CD4-positive, alpha-beta memory T cell (primary cell): ENCODE measurements around the gene CDK11B. TPM values are rescaled to one million over a fixed set of nuclear protein-coding genes. Genes with fewer than 3 reads are reported as not detected.

Source experiments
- CTCF ChIA-PET: fragments of 350-600 bp; sonication (Branson Sonifier 250); formaldehyde crosslinking; loops from one replicate; lab custom pipeline; 2021; ENCODE audit warnings: inconsistent platforms; ENCODE audit not compliant: partially characterized antibody; lab: Charles Lee
- POLR2A ChIA-PET: fragments of 350-600 bp; sonication (Branson Sonifier 250); formaldehyde crosslinking; loops from one replicate; lab custom pipeline; 2021; ENCODE audit not compliant: partially characterized antibody; lab: Charles Lee
- DNase-seq, 5 donors: peaks; one replicate each; pipeline versions ENCODE4 v3.0.0 to v3.0.0-alpha.2; 2020 to 2022; ENCODE audit warnings: mixed read lengths in 1 of 5
- H3K27ac ChIP-seq: one replicate; pipeline ENCODE4 v1.7.0; 2013; ENCODE audit warnings: low read depth, low read length
- H3K27me3 ChIP-seq: 2 replicates; pipeline ENCODE4 v1.7.0; 2013; ENCODE audit warnings: mild to moderate bottlenecking, low read length, moderate library complexity; ENCODE audit not compliant: insufficient read depth
- H3K36me3 ChIP-seq: 2 replicates; pipeline ENCODE4 v1.7.0; 2013; ENCODE audit warnings: mild to moderate bottlenecking, low read length, moderate library complexity; ENCODE audit not compliant: insufficient read depth
- H3K4me1 ChIP-seq: 2 replicates; pipeline ENCODE4 v1.7.0; 2013; ENCODE audit warnings: mild to moderate bottlenecking, low read length, moderate library complexity; ENCODE audit not compliant: insufficient read depth
- H3K4me3 ChIP-seq, 2 donors: one replicate each; pipeline ENCODE4 v1.7.0; 2013; ENCODE audit warnings: low read length in 2 of 2, mild to moderate bottlenecking in 1 of 2
- H3K9me3 ChIP-seq, 2 donors: one replicate each; pipeline ENCODE4 v1.7.0; 2013; ENCODE audit warnings: low read length in 2 of 2, control low read depth in 1 of 2; ENCODE audit not compliant: control insufficient read depth in 1 of 2
- H3K27ac Mint-ChIP-seq, 7 donors: one replicate each; pipeline ENCODE4 v1.8.0; 2020 to 2021; ENCODE audit warnings: mixed read lengths in 7 of 7, mild to moderate bottlenecking in 6 of 7, inconsistent platforms in 3 of 7, moderate library complexity in 3 of 7
- H3K27me3 Mint-ChIP-seq, 2 donors: one replicate each; pipeline ENCODE4 v1.8.0; 2020 to 2021; ENCODE audit warnings: mixed read lengths in 2 of 2
- H3K36me3 Mint-ChIP-seq, 2 donors: one replicate each; pipeline ENCODE4 v1.8.0; 2020 to 2021; ENCODE audit warnings: mixed read lengths in 2 of 2, inconsistent platforms in 1 of 2, mild to moderate bottlenecking in 1 of 2
- H3K4me1 Mint-ChIP-seq, 4 donors: one replicate each; pipeline ENCODE4 v1.8.0; 2020 to 2021; ENCODE audit warnings: mixed read lengths in 4 of 4, mild to moderate bottlenecking in 1 of 4
- H3K4me3 Mint-ChIP-seq, 8 donors: one replicate each; pipeline ENCODE4 v1.8.0; 2020 to 2021; ENCODE audit warnings: mixed read lengths in 8 of 8, mild to moderate bottlenecking in 7 of 8, moderate library complexity in 6 of 8, inconsistent platforms in 3 of 8
- H3K9me3 Mint-ChIP-seq, 8 donors: one replicate each; pipeline ENCODE4 v1.8.0; 2020 to 2021; ENCODE audit warnings: mixed read lengths in 8 of 8, mild to moderate bottlenecking in 5 of 8, inconsistent platforms in 3 of 8, moderate library complexity in 1 of 8
- intact Hi-C: fragments of 100-400 bp; cut with micrococcal nuclease; formaldehyde crosslinking; loops from one replicate; pipeline ENCODE4 v1.15.1; 2023
- polyA plus RNA-seq, 2 donors: library from polyadenylated mRNA; unstranded; fragments of 300-500 nt; fragmentation: Illumina TruSeq; gene quantifications; one replicate each; pipeline ENCODE4 v1.2.3, GENCODE V29; 2021
- total RNA-seq, 2 experiments: library from RNA; stranded (reverse); gene quantifications; one replicate each; pipeline ENCODE4 v1.2.3, GENCODE V29; 2021

Gene CDK11B
- total and polyA plus RNA-seq, 4 experiments from 2014 or later: 2.5 to 44.7 (median 34.3) TPM

DNA sequence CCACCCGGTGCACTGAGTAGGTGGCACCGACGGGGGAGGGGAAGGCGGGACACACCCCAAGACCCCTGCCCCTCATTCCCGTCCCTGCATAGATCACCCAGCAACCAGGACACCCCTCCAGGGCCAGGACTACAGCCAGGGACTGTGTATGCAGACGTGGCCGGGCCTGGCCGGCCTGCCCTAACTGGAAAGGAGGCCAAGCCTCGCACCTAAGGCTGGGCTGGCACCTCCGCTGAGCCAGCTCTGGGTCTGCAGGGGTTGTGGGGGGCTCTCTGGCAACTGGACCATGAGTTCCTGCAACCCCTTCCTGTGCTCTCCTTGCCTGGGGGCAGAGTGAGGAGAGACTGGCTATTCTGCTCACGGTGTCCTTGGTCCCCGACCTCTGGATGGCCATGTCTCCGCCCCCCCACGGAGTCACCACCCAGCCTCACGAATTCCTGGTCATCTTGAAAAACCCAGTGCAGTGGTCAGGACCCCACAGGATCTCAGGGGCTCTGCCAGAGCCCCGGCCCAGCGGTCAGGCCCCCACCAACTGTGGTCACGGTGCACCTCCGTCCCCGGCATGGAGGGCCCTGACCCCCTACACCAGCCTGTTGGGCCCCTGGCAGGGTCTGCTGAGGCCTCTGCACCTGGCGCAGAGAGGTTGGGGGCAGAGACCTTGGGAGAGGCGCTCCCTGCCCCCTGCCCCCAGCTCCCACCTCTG lies 57.8 kb downstream of the CDK11B start:
- peaks cover 2 to 16% (median 4%) of the 10 kb centered on the region in 4 donors for H3K4me1 Mint-ChIP-seq
- Histone ChIP-seq H3K36me3 (no peaks in the 10 kb centered on the region), H3K27me3 (no peaks in the 10 kb centered on the region), H3K4me1 (peaks cover 9% of the 10 kb centered on the region), H3K9me3 (no peaks in the 10 kb centered on the region), H3K27ac (no peak overlapping the region), H3K4me3 (no peak overlapping the region)
- H3K9me3 Mint-ChIP-seq: peaks cover 0 to 2% (median 0%) of the 10 kb centered on the region in 8 donors
- intact Hi-C loops: loop anchor here (2.0 kb wide), 1 partner anchor 14 kb away; the partner anchor contains the start of gene MIB2
- no peak for DNase-seq
- peak overlapping the region in 1 of 7 donors; percentile 35 for H3K27ac Mint-ChIP-seq
- ChIA-PET CTCF (no interaction called here), POLR2A (interaction anchor here (5.8 kb wide), 1 partner anchor 13 kb away, joined by 43 read pairs; the partner anchor contains the start of gene MIB2)
- H3K4me3 Mint-ChIP-seq: peak overlapping the region; percentile 25 to 70 (median 54)
- H3K27me3 Mint-ChIP-seq: peaks cover 0 to 4% of the 10 kb centered on the region in 2 donors
- H3K36me3 Mint-ChIP-seq: no peaks in the 10 kb centered on the region

DNA sequence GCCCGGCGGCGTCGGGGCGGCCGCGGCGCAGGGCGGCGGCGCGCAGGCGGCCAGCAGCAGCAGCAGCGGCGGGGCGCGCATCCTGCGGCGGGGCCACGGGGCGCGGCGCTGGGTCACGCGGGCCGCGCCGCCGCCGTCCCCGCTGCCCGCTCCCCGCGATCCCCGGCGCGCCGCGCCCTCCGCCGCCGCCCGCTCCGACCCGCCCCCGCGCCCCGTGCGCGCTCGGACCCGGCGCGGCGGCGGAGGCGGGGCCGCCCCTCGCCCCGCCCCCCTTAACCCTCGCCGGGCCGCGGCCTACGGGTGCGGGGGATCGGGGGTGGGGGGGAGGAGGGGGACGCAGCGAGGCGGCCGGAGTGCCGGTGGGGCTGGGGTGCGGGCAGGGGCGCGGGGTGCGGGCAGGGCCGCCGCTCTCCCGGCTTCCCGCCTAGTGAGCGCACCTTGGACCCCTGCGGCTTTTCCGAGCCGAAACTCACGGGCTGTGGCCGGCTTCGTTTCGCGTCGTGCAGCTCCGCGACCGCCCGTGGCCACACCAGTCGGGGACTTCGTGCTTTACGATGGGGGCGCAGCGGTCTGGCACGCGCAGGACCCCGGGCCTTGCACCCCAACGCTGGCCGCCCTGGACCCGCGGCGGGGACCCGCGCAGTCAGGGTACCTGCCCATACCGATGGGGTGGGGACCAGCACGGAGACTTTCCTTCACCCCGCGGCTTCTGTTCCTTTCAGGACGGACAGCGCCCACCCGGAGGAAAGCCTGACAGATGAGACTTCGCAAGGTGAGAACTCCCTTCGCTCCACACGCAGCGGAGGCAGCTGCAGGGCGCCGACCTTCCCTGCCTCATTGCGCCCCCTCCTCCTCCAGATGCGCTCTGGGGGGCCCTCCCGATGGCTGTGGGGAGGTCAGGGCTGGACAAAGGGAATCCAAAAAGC lies 58.6 kb downstream of the CDK11B start, which contains the start of gene FNDC10:
Gene FNDC10, minus strand, starts transcription at position 201 of the 926 bp plus-strand sequence. Its CDS starts 120 bp downstream, at position 81.
- H3K4me3 ChIP-seq: no peak within 1 kb of the TSS
- H3K36me3 ChIP-seq: no peaks in the 10 kb centered on the region
- H3K27me3 ChIP-seq: no peaks in the 10 kb centered on the region
- H3K27ac ChIP-seq: no peak within 1 kb of the TSS
- H3K4me1 ChIP-seq: peaks cover 9% of the 10 kb centered on the region
- Mint-ChIP-seq H3K36me3 (no peaks in the 10 kb centered on the region), H3K9me3 (peaks cover 0 to 2% (median 0%) of the 10 kb centered on the region in 8 donors), H3K27me3 (peaks cover 0 to 4% of the 10 kb centered on the region in 2 donors), H3K4me3 (peak within 1 kb of the TSS; percentile 69 to 85 (median 76)), H3K4me1 (peaks cover 2 to 16% (median 4%) of the 10 kb centered on the region in 4 donors), H3K27ac (peak within 1 kb of the TSS in 1 of 7 donors; percentile 46)
- ChIA-PET CTCF (no interaction called here), POLR2A (interaction anchor here (5.8 kb wide), 1 partner anchor 14 kb away, joined by 43 read pairs; the partner anchor contains the start of gene MIB2)
- peak in 1 of 5 donors; percentile 43 for DNase-seq
- intact Hi-C loops: loop anchor here (2.0 kb wide), 2 partner anchors 15 to 25 kb away; partner anchors contain the start of genes MIB2 and SSU72
- no peaks in the 10 kb centered on the region for H3K9me3 ChIP-seq

- peaks cover 9% of the 10 kb centered on the region for H3K4me1 ChIP-seq
- Mint-ChIP-seq H3K36me3 (no peaks in the 10 kb centered on the region), H3K9me3 (peaks cover 0 to 2% (median 0%) of the 10 kb centered on the region in 8 donors), H3K27ac (peak overlapping the region in 2 of 7 donors; percentile 46 to 59), H3K4me3 (peak overlapping the region; percentile 69 to 85 (median 76)), H3K27me3 (peaks cover 0 to 4% of the 10 kb centered on the region in 2 donors), H3K4me1 (peaks cover 0 to 16% (median 1%) of the 10 kb centered on the region in 4 donors)
- DNase-seq: peak in 4 of 5 donors; percentile 41 to 53 (median 50)
- H3K27ac ChIP-seq: no peak overlapping the region
- no peak overlapping the region for H3K4me3 ChIP-seq
- ChIA-PET CTCF (interaction anchor here (1.6 kb wide), 1 partner anchor 15 kb away, joined by 3 read pairs; no protein-coding TSS in a partner anchor), POLR2A (interaction anchor here (0.9 to 1.0 kb wide), 2 partner anchors 16 to 79 kb away, joined by 3 to 4 read pairs; partner anchors contain the start of gene MIB2)
- no peaks in the 10 kb centered on the region for H3K27me3 ChIP-seq
- H3K36me3 ChIP-seq: no peaks in the 10 kb centered on the region
- intact Hi-C loops: loop anchor here (2.0 kb wide), 1 partner anchor 24 kb away; the partner anchor contains the start of gene SSU72
- no peaks in the 10 kb centered on the region for H3K9me3 ChIP-seq
Observed at GRCh38 chr1:1599030-1599934, 59.5 kb downstream of the CDK11B start.

DNA sequence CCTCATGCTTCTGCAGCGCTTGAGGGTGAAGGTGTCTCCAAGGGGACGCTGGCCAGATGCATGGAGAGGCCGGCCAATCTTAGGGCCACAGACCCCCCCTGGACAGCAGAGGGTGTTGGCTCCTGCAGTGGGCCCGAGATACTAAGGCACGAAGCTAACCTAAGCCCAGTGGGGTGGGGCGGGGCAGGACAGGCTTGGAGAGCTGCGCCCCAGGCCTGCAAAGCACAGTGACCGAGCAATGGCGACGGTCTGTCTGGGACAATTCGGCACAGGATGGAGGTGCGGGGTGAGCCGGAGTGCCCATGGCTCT lies 60.1 kb downstream of the CDK11B start:
- no peaks in the 10 kb centered on the region for H3K36me3 ChIP-seq
- H3K27ac Mint-ChIP-seq: peak overlapping the region in 2 of 7 donors; percentile 46 to 59
- ChIA-PET CTCF (interaction anchor here (1.6 kb wide), 1 partner anchor 16 kb away, joined by 3 read pairs; no protein-coding TSS in a partner anchor), POLR2A (interaction anchor here (0.9 to 1.0 kb wide), 2 partner anchors 17 to 80 kb away, joined by 3 to 4 read pairs; partner anchors contain the start of gene MIB2)
- H3K4me3 ChIP-seq: no peak overlapping the region
- H3K9me3 ChIP-seq: no peaks in the 10 kb centered on the region
- no peaks in the 10 kb centered on the region for H3K36me3 Mint-ChIP-seq
- H3K4me1 Mint-ChIP-seq: peaks cover 0 to 16% (median 1%) of the 10 kb centered on the region in 4 donors
- peak overlapping the region; percentile 69 to 85 (median 76) for H3K4me3 Mint-ChIP-seq
- DNase-seq: no peak
- intact Hi-C loops: loop anchor here (2.0 kb wide), 1 partner anchor 24 kb away; the partner anchor contains the start of gene SSU72
- no peak overlapping the region for H3K27ac ChIP-seq
- peaks cover 0 to 4% of the 10 kb centered on the region in 2 donors for H3K27me3 Mint-ChIP-seq
- peaks cover 9% of the 10 kb centered on the region for H3K4me1 ChIP-seq
- no peaks in the 10 kb centered on the region for H3K27me3 ChIP-seq
- H3K9me3 Mint-ChIP-seq: peaks cover 0 to 2% (median 0%) of the 10 kb centered on the region in 8 donors

- Mint-ChIP-seq H3K36me3 (no peaks in the 10 kb centered on the region), H3K4me3 (peak overlapping the region in 6 of 8 donors; percentile 29 to 85 (median 44)), H3K27me3 (peaks cover 0 to 4% of the 10 kb centered on the region in 2 donors), H3K4me1 (peaks cover 0 to 16% (median 1%) of the 10 kb centered on the region in 4 donors), H3K27ac (peak overlapping the region in 1 of 7 donors; percentile 46), H3K9me3 (peaks cover 0 to 2% (median 0%) of the 10 kb centered on the region in 8 donors)
- no peak overlapping the region for H3K4me3 ChIP-seq
- H3K27ac ChIP-seq: no peak overlapping the region
- no peak for DNase-seq
- CTCF ChIA-PET: interaction anchor here (1.6 kb wide), 1 partner anchor 16 kb away, joined by 3 read pairs; no protein-coding TSS in a partner anchor
- no peaks in the 10 kb centered on the region for H3K36me3 ChIP-seq
- H3K4me1 ChIP-seq: peaks cover 9% of the 10 kb centered on the region
- no peaks in the 10 kb centered on the region for H3K9me3 ChIP-seq
- no peaks in the 10 kb centered on the region for H3K27me3 ChIP-seq
- POLR2A ChIA-PET: interaction anchor here (0.9 to 1.9 kb wide), 3 partner anchors 13 to 80 kb away, joined by 3 to 13 read pairs (median 3); partner anchors contain the start of gene MIB2
- intact Hi-C loops: loop anchor here (2.0 kb wide), 1 partner anchor 23 kb away; the partner anchor contains the start of gene SSU72
Observed at GRCh38 chr1:1598051-1598719, 60.6 kb downstream of the CDK11B start.
